SU-DHL-6 (cell line): ENCODE results near the gene UROS.

Source experiments
- H2AFZ ChIP-seq: fragments of 200-600 bp; sonication (generic); 2 replicates; pipeline ENCODE4 v1.6.1; 2014; ENCODE audit warnings: low read depth, mild to moderate bottlenecking, moderate library complexity, mixed read lengths, antibody characterized with exemption, low read length; ENCODE audit not compliant: severe bottlenecking
- H3F3A ChIP-seq: fragments of 200-600 bp; shearing (Covaris generic); 2 replicates; pipeline ENCODE4 v1.6.0; 2016; ENCODE audit warnings: antibody characterized with exemption, mild to moderate bottlenecking; ENCODE audit not compliant: insufficient read depth
- H3K27ac ChIP-seq: fragments of 200-600 bp; sonication (generic); 2 replicates; pipeline ENCODE4 v1.5.1; 2016; ENCODE audit warnings: low read depth, mild to moderate bottlenecking, low read length, moderate library complexity, mixed read lengths
- H3K27me3 ChIP-seq: fragments of 200-600 bp; sonication (generic), shearing (Covaris generic); 2 replicates; pipeline ENCODE4 v1.6.0; 2014; ENCODE audit warnings: mild to moderate bottlenecking, low read length
- H3K36me3 ChIP-seq: fragments of 200-600 bp; sonication (generic); 2 replicates; pipeline ENCODE4 v1.6.1; 2014; ENCODE audit warnings: mild to moderate bottlenecking, low read length, mixed read lengths
- H3K4me2 ChIP-seq: fragments of 300-600, 200-600 bp; shearing (Covaris generic), sonication (generic); 2 replicates; pipeline ENCODE4 v1.6.0; 2014; ENCODE audit warnings: low read length, low read depth, mild to moderate bottlenecking; ENCODE audit not compliant: poor library complexity, severe bottlenecking
- H3K4me3 ChIP-seq: fragments of 200-600 bp; sonication (generic); 2 replicates; pipeline ENCODE4 v1.5.1; 2014; ENCODE audit warnings: antibody characterized with exemption, low read length, mild to moderate bottlenecking, mixed read lengths; ENCODE audit not compliant: insufficient read depth, poor library complexity, severe bottlenecking
- H3K79me2 ChIP-seq: fragments of 200-600 bp; sonication (generic); 2 replicates; pipeline ENCODE4 v1.6.1; 2014; ENCODE audit warnings: mild to moderate bottlenecking, low read length, moderate library complexity; ENCODE audit not compliant: insufficient read depth
- H3K9ac ChIP-seq: fragments of 200-600 bp; sonication (generic); 2 replicates; pipeline ENCODE4 v1.7.0; 2014; ENCODE audit warnings: mild to moderate bottlenecking, low read length
- H3K9me2 ChIP-seq: fragments of 200-600 bp; sonication (generic); replicated peaks from 2 replicates; pipeline ENCODE4 v1.6.1; 2014; ENCODE audit warnings: low read length; ENCODE audit not compliant: insufficient read depth
- H3K9me3 ChIP-seq: fragments of 200-600 bp; sonication (generic); 2 replicates; pipeline ENCODE4 v1.6.1; 2014; ENCODE audit warnings: low read length, mixed read lengths; ENCODE audit not compliant: insufficient read depth
- H4K20me1 ChIP-seq: fragments of 200-600 bp; sonication (generic); 2 replicates; pipeline ENCODE4 v1.6.1; 2014; ENCODE audit warnings: low read depth, mild to moderate bottlenecking, antibody characterized with exemption, low read length, moderate library complexity, mixed read lengths
- EZH2phosphoT487 ChIP-seq: fragments of 200-600 bp; sonication (generic), shearing (Covaris generic); conservative IDR thresholded peaks from 2 replicates; pipeline ENCODE4 v1.6.1; 2018; ENCODE audit warnings: mild to moderate bottlenecking, antibody characterized with exemption, low read length, moderate library complexity, mixed read lengths
- TF ChIP-seq, protein P1 (sequence below): fragments of 200-600 bp; sonication (generic); IDR thresholded peaks from one replicate; pipeline ENCODE4 v1.5.1; 2017; ENCODE audit warnings: antibody characterized with exemption, mild to moderate bottlenecking, low read length, moderate library complexity; ENCODE audit not compliant: insufficient read depth, poor library complexity, severe bottlenecking

UROS gene

DNA sequence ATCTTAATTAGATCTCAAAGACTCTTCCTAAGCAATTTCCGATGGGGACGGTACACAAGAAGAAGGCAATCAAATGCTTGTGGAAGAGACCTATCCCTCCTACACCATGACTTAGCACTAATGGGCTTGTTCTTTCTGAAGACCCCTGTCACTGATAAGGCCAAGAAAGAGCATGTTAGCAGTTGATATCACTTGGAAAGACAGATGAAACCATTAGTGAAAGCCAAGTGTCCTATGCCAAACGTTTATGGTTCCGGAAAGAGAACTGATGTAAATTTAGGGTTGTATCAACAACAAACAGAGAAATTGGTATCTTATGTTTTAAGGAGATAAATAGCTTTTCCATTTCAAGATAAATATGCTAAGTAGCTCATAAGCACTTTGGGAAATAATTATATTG is 6.5 kb downstream of the UROS start:
- Histone ChIP-seq H3K9me3 (no peaks in the 10 kb centered on the region), H3K4me2 (no peak overlapping the region), H3K9me2 (no peaks in the 10 kb centered on the region), H3K4me3 (no peak overlapping the region), H3K27ac (no peak overlapping the region), H2AFZ (no peak overlapping the region), H3K27me3 (no peaks in the 10 kb centered on the region), H4K20me1 (no peaks in the 10 kb centered on the region), H3K36me3 (no peaks in the 10 kb centered on the region), H3K9ac (no peak overlapping the region), H3F3A (peaks cover 4% of the 10 kb centered on the region; the same call in 1 of the 2 replicates), H3K79me2 (no peaks in the 10 kb centered on the region)
- TF ChIP-seq, protein P1, sequence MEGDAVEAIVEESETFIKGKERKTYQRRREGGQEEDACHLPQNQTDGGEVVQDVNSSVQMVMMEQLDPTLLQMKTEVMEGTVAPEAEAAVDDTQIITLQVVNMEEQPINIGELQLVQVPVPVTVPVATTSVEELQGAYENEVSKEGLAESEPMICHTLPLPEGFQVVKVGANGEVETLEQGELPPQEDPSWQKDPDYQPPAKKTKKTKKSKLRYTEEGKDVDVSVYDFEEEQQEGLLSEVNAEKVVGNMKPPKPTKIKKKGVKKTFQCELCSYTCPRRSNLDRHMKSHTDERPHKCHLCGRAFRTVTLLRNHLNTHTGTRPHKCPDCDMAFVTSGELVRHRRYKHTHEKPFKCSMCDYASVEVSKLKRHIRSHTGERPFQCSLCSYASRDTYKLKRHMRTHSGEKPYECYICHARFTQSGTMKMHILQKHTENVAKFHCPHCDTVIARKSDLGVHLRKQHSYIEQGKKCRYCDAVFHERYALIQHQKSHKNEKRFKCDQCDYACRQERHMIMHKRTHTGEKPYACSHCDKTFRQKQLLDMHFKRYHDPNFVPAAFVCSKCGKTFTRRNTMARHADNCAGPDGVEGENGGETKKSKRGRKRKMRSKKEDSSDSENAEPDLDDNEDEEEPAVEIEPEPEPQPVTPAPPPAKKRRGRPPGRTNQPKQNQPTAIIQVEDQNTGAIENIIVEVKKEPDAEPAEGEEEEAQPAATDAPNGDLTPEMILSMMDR: no peak
- TF ChIP-seq EZH2phosphoT487: no peak

DNA sequence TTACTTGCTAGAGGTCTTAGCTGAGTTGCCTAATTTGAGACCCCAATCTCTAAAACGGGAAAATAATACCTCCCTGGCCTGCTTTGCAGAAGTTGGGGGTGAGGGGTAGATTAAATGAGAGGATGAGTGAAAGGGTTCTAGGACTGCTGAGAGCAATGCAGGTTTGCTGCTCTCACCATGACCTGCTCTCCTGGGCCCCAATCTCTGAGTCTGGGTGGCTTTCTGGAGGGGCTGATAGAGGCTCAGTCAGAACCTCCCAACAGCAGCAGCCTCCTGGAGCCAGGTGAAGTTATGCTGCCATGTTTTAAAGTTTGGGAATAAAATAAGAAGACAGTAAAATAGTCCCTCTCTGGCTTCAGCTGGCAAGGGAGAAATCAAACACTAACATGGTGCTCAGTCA is 7.3 kb downstream of the UROS start:
- Histone ChIP-seq H3K9me3 (no peaks in the 10 kb centered on the region), H3K27me3 (no peaks in the 10 kb centered on the region), H3K9ac (no peak overlapping the region), H3K4me2 (no peak overlapping the region), H4K20me1 (no peaks in the 10 kb centered on the region), H3K79me2 (no peaks in the 10 kb centered on the region), H2AFZ (no peak overlapping the region), H3K27ac (no peak overlapping the region), H3K9me2 (no peaks in the 10 kb centered on the region), H3K36me3 (0 out of 2 replicates have a peak, but pooled peaks cover 3% of the 10 kb centered on the region), H3F3A (no peaks in the 10 kb centered on the region), H3K4me3 (no peak overlapping the region)
- no peak for TF ChIP-seq EZH2phosphoT487
- TF ChIP-seq, protein P1: no peak

DNA sequence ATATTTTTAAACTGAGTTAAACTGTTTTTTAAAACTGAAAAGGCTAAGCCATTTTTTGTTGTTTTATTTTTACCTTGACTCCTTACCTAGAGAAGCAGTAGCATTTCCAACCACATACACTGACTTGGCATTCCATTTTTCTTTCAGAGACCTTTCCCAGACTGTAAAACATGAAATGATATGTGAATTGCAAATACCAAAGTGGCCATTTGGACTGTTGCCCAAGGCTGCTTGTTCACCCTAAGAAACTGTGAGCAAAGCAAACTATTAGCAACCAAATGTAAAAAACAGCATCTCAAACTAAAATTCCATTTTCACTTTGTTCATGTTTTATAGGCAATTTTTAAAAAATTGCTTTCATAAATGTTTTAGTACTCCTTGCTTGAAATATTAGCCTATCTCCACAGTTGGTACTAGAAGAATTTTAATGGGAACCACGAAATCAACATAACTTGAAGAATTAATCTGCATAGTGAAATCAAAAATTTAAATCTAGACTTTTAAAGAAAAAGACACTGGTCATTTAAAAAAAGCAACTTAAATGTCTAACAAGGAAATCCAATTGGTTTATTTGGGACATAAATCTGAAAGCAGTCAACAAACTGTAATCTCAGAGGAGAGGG is 10.8 kb downstream of the UROS start:
- Histone ChIP-seq H3K27ac (no peak overlapping the region), H3K9me2 (no peaks in the 10 kb centered on the region), H3K36me3 (0 out of 2 replicates have a peak, but pooled peaks cover 3% of the 10 kb centered on the region), H3K9ac (no peak overlapping the region), H3K9me3 (no peaks in the 10 kb centered on the region), H3K4me3 (no peak overlapping the region), H3K27me3 (no peaks in the 10 kb centered on the region), H3F3A (no peaks in the 10 kb centered on the region), H3K79me2 (no peaks in the 10 kb centered on the region), H4K20me1 (no peaks in the 10 kb centered on the region), H3K4me2 (no peak overlapping the region), H2AFZ (no peak overlapping the region)
- TF ChIP-seq EZH2phosphoT487: no peak
- TF ChIP-seq, protein P1: no peak
